IPS DF 6.9 (cell line): Measurements from ENCODE around the gene RALA.

ENCODE experiments used
- DNase-seq: peaks from one replicate; pipeline ENCODE4 v3.0.0-alpha.2; 2013; ENCODE audit warnings: low read depth, low spot score
- H3K27ac ChIP-seq: one replicate; pipeline ENCODE4 v1.5.1; 2013; ENCODE audit warnings: low read length, control low read depth
- H3K27me3 ChIP-seq: 2 replicates; pipeline ENCODE4 v1.6.1; 2013; ENCODE audit warnings: mild to moderate bottlenecking, low read length; ENCODE audit not compliant: control insufficient read depth, insufficient read depth
- H3K36me3 ChIP-seq: 2 replicates; pipeline ENCODE4 v1.6.1; 2013; ENCODE audit warnings: low read length; ENCODE audit not compliant: control insufficient read depth, insufficient read depth
- H3K4me1 ChIP-seq: 2 replicates; pipeline ENCODE4 v1.6.1; 2013; ENCODE audit warnings: low read length; ENCODE audit not compliant: control insufficient read depth, insufficient read depth
- H3K4me3 ChIP-seq: 2 replicates; pipeline ENCODE4 v1.5.1; 2013; ENCODE audit warnings: mild to moderate bottlenecking, low read length
- H3K9me3 ChIP-seq: 2 replicates; pipeline ENCODE4 v1.6.1; 2013; ENCODE audit warnings: low read length, inconsistent platforms; ENCODE audit not compliant: control insufficient read depth, insufficient read depth
- WGBS: extraction: QIAGEN DNeasy Blood & Tissue Kit; methylation state at CpG from one replicate; pipeline ENCODE4 v1.1.7; 2013; ENCODE audit warnings: mixed read lengths, missing lambda C conversion rate; ENCODE audit not compliant: insufficient read length, insufficient coverage; 5-methylcytosine and 5-hydroxymethylcytosine counted together

Gene RALA

GRCh38 chr7:39623732-39624441 lies 515 bp downstream of the RALA start:
- DNase-seq = no peak
- no CpG with 5 or more reads among the region's 68 CpGs for WGBS
- H3K4me1 ChIP-seq = peaks cover 3% of the 10 kb centered on the region; the same call in 1 of the 2 replicates

GRCh38 chr7:39624442-39624807 lies 1.1 kb downstream of the RALA start:
- Histone ChIP-seq H3K27ac (no peak overlapping the region), H3K4me1 (peaks cover 3% of the 10 kb centered on the region; the same call in 1 of the 2 replicates), H3K27me3 (no peaks in the 10 kb centered on the region), H3K4me3 (peak overlapping the region; percentile 56; the same call in 1 of the 2 replicates), H3K36me3 (no peaks in the 10 kb centered on the region), H3K9me3 (no peaks in the 10 kb centered on the region)
- no peak for DNase-seq
- WGBS = no CpG with 5 or more reads among the region's 7 CpGs

More at GRCh38 chr7:39623732-39624441, 515 bp downstream of the RALA start:
- Histone ChIP-seq H3K4me3 (peak overlapping the region; percentile 56), H3K27ac (no peak overlapping the region), H3K9me3 (no peaks in the 10 kb centered on the region), H3K27me3 (no peaks in the 10 kb centered on the region), H3K36me3 (no peaks in the 10 kb centered on the region)

DNA sequence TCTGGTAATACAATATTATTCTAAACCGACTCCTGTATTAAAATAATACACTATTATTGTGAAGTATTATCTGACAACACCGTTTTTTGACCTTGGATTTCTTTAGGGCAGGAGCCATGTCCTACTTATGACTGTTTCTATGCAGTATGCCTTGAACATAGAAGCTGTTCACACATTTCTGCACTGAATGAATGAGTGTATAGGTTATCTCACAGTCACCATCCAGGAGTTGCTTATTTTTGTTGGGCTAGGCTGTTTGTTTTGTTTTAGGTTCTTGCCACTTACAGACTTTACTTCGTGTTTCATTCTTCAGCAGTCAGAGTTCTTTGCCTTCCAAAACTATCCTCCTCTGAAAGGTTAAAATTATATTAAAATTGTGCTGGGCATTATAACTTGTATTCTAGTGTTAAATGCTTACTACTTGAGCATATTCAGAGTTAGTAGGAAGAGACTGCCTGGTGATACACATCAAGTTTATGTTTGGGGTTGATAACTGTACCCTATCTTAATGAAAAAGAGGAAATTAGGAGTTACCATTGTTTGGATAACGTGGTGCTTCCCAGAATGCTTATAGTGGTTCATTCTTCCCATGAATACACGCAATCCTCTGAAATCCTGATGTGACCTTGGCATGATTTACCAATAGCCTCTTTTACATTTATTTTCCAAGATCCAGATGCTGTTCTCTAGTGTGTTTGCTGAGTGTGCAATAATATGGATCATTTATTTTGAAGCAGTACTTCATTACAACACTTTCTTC lies 1.7 kb downstream of the RALA start:
- H3K27ac ChIP-seq = no peak overlapping the region
- no peak for DNase-seq
- no peaks in the 10 kb centered on the region for H3K36me3 ChIP-seq
- no CpG with 5 or more reads among the region's 5 CpGs for WGBS
- no peaks in the 10 kb centered on the region for H3K9me3 ChIP-seq
- H3K27me3 ChIP-seq = no peaks in the 10 kb centered on the region
- no peak overlapping the region for H3K4me3 ChIP-seq
- H3K4me1 ChIP-seq = peaks cover 3% of the 10 kb centered on the region; the same call in 1 of the 2 replicates

DNA sequence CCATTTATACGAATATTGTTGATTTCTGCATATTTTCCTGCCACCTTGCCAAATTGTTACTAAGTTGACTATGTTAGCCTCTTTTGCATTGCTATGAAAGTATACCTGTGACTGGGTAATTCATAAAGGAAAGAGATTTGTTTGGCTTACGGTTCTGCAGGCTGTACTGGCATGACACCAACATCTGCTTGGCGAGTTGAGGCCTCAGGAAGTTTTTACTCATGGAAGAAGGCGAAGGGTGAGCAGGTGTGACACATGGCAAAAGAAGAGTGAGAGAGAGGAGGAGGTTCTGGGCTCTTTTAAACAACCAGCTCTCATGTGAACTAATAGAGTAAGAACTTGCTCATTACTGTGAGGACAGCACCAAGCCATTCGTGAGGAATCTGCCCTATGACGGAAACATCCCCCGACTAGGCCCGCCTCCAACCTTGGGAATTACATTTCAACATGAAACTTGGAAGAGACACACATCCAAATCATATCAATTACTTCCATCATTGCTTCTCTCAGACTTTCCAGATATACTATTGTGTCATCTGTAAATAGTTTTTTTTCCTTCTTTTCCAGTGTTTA lies 8.4 kb downstream of the RALA start:
- WGBS = no CpG with 5 or more reads among the region's 8 CpGs
- H3K9me3 ChIP-seq = no peaks in the 10 kb centered on the region
- 0 out of 2 replicates have a peak, but pooled peaks cover 2% of the 10 kb centered on the region for H3K4me1 ChIP-seq
- no peak for DNase-seq
- H3K27me3 ChIP-seq = no peaks in the 10 kb centered on the region
- no peaks in the 10 kb centered on the region for H3K36me3 ChIP-seq
- no peak overlapping the region for H3K27ac ChIP-seq
- no peak overlapping the region for H3K4me3 ChIP-seq

GRCh38 chr7:39633563-39634477 lies 10.4 kb downstream of the RALA start:
- no CpG with 5 or more reads among the region's 3 CpGs for WGBS
- no peak overlapping the region for H3K4me3 ChIP-seq
- H3K27ac ChIP-seq = no peak overlapping the region

DNA sequence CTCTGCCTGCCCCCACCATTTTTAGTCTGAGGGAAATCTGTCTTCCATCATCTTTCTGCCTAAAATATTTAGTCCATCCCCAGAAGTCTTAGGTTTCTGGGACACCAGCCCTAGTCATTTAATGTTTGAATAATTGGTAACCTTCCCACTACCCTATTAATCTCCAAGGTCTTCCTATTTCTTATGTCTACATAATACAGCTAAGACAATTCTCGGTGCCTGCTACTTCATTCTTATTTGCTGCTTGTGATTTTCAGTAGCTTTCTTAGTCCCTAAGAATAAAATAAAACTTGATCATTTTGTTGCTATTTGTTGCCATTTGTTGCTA lies 11.1 kb downstream of the RALA start:
- H3K27ac ChIP-seq = no peak overlapping the region
- WGBS = no CpG with 5 or more reads among the region's 1 CpG
- H3K4me3 ChIP-seq = no peak overlapping the region
- no peak for DNase-seq
- no peaks in the 10 kb centered on the region for H3K27me3 ChIP-seq
- no peaks in the 10 kb centered on the region for H3K9me3 ChIP-seq
- 0 out of 2 replicates have a peak, but pooled peaks cover 2% of the 10 kb centered on the region for H3K4me1 ChIP-seq
- no peaks in the 10 kb centered on the region for H3K36me3 ChIP-seq

More at GRCh38 chr7:39633563-39634477, 10.4 kb downstream of the RALA start:
- no peak for DNase-seq
- Histone ChIP-seq H3K4me1 (0 out of 2 replicates have a peak, but pooled peaks cover 2% of the 10 kb centered on the region), H3K9me3 (no peaks in the 10 kb centered on the region), H3K27me3 (no peaks in the 10 kb centered on the region), H3K36me3 (no peaks in the 10 kb centered on the region)

GRCh38 chr7:39637400-39637799 lies 14.0 kb downstream of the RALA start:
- H3K4me3 ChIP-seq = no peak overlapping the region
- H3K27me3 ChIP-seq = no peaks in the 10 kb centered on the region
- no peaks in the 10 kb centered on the region for H3K9me3 ChIP-seq
- H3K27ac ChIP-seq = no peak overlapping the region
- DNase-seq = no peak
- 0 out of 2 replicates have a peak, but pooled peaks cover 2% of the 10 kb centered on the region for H3K4me1 ChIP-seq
- no peaks in the 10 kb centered on the region for H3K36me3 ChIP-seq

GRCh38 chr7:39637963-39638485 lies 14.7 kb downstream of the RALA start:
- WGBS = no CpG with 5 or more reads among the region's 1 CpG
- Histone ChIP-seq H3K36me3 (no peaks in the 10 kb centered on the region), H3K4me1 (0 out of 2 replicates have a peak, but pooled peaks cover 2% of the 10 kb centered on the region), H3K9me3 (no peaks in the 10 kb centered on the region), H3K27ac (no peak overlapping the region), H3K4me3 (no peak overlapping the region), H3K27me3 (no peaks in the 10 kb centered on the region)
- DNase-seq = no peak

GRCh38 chr7:39642896-39643295 lies 19.5 kb downstream of the RALA start:
- Histone ChIP-seq H3K4me1 (no peaks in the 10 kb centered on the region), H3K27me3 (no peaks in the 10 kb centered on the region), H3K4me3 (no peak overlapping the region), H3K36me3 (no peaks in the 10 kb centered on the region), H3K9me3 (no peaks in the 10 kb centered on the region), H3K27ac (no peak overlapping the region)
- DNase-seq = no peak

DNA sequence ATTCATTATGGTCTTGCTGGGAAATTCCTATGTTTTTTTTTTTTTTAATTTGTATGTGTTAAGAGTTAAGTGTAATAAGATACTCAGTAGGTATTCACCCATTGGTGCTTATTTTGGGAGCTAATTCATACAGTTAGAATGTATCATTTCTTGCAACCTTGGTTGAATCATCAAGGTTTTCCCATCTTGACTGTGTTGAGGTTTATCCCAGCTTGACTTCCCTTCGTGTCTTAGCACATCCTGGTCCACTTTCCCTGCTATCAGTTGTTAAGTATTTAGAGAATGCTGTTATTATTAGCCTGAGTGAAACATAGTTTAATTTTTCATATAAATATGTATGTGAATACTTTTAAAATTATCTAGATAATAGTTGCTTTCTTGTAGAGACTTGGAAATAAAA lies 20.8 kb downstream of the RALA start:
- DNase-seq = no peak
- WGBS = no CpG with 5 or more reads among the region's 1 CpG
- no peaks in the 10 kb centered on the region for H3K4me1 ChIP-seq
- no peaks in the 10 kb centered on the region for H3K27me3 ChIP-seq
- no peaks in the 10 kb centered on the region for H3K36me3 ChIP-seq
- no peak overlapping the region for H3K4me3 ChIP-seq
- H3K9me3 ChIP-seq = no peaks in the 10 kb centered on the region
- H3K27ac ChIP-seq = no peak overlapping the region
